ENCODE data around the gene CYTH1.
A peak's percentile ranks its signal among the peaks of the same experiment; 100 is the strongest.

Gene CYTH1

GRCh38 chr17:78736526-78737079, 45.5 kb downstream of the CYTH1 start (continued):
- no peak for TF ChIP-seq TCF7L2 (IDR thresholded peaks at IDR 0.05; ENCODE audit: borderline replicate concordance, low read depth, low read length)
- no peak for TF ChIP-seq ZNF174 (tag by site-specific recombination; IDR thresholded peaks at IDR 0.05)
- 0 out of 2 replicates have a peak, but pooled peaks have one; percentile 10 for TF ChIP-seq SP7 (tag by site-specific recombination; IDR thresholded peaks at IDR 0.05)
- peak; percentile 95 for TF ChIP-seq ZSCAN16 (tag by site-specific recombination; IDR thresholded peaks at IDR 0.05)
- TF ChIP-seq ZFP69B (tag by site-specific recombination; IDR thresholded peaks at IDR 0.05), result no peak
- TF ChIP-seq ZNF202 (tag by site-specific recombination; IDR thresholded peaks at IDR 0.05; ENCODE audit: borderline replicate concordance), result no peak
- TF ChIP-seq ZNF157 (tag by site-specific recombination; IDR thresholded peaks at IDR 0.05), result no peak
- TF ChIP-seq ZNF391 (tag by site-specific recombination; IDR thresholded peaks at IDR 0.05; ENCODE audit: borderline replicate concordance, low read depth), result no peak
- peak; percentile 68; the same call in 1 of the 2 replicates for TF ChIP-seq REST (tag by site-specific recombination; IDR thresholded peaks at IDR 0.05)
- no peak; the same call in 1 of the 2 replicates for TF ChIP-seq ZNF24 (tag by site-specific recombination; IDR thresholded peaks at IDR 0.05)
- TF ChIP-seq ZNF2 (tag by site-specific recombination; IDR thresholded peaks at IDR 0.05), result 0 out of 2 replicates have a peak, but pooled peaks have one; percentile 45
- TF ChIP-seq HIC1 (tag by site-specific recombination; IDR thresholded peaks at IDR 0.05), result no peak
- no peak for TF ChIP-seq ZNF677 (tag by site-specific recombination; IDR thresholded peaks at IDR 0.05)
- no peak for TF ChIP-seq ZNF416 (tag by site-specific recombination; IDR thresholded peaks at IDR 0.05)
- TF ChIP-seq PRDM1 (tag by site-specific recombination; IDR thresholded peaks at IDR 0.05), result no peak
- no peak for TF ChIP-seq ZNF555 (tag by site-specific recombination; conservative IDR thresholded peaks at IDR 0.05)
- TF ChIP-seq YY2 (tag by site-specific recombination; IDR thresholded peaks at IDR 0.05), result no peak
- TF ChIP-seq ZNF514 (tag by site-specific recombination; IDR thresholded peaks at IDR 0.05), result no peak
- TF ChIP-seq SALL2 (tag by site-specific recombination; IDR thresholded peaks at IDR 0.05; ENCODE audit: borderline replicate concordance), result no peak
- no peak for TF ChIP-seq KLF9 (tag by site-specific recombination; IDR thresholded peaks at IDR 0.05; ENCODE audit: low read depth)
- TF ChIP-seq ZNF596 (tag by site-specific recombination; IDR thresholded peaks at IDR 0.05), result no peak
- TF ChIP-seq ZSCAN4 (tag by site-specific recombination; IDR thresholded peaks at IDR 0.05), result peak; percentile 4; the same call in 1 of the 2 replicates
- no peak for TF ChIP-seq ZBTB1 (tag by site-specific recombination; IDR thresholded peaks at IDR 0.05)
- 0 out of 2 replicates have a peak, but pooled peaks have one; percentile 45 for TF ChIP-seq IKZF3 (tag by site-specific recombination; IDR thresholded peaks at IDR 0.05)
- no peak for TF ChIP-seq ZNF830 (tag by site-specific recombination; IDR thresholded peaks at IDR 0.05; ENCODE audit: low read depth)
- TF ChIP-seq ZNF76 (tag by site-specific recombination; IDR thresholded peaks at IDR 0.05; ENCODE audit: borderline replicate concordance, low read depth), result no peak
- TF ChIP-seq ZNF23 (tag by site-specific recombination; IDR thresholded peaks at IDR 0.05; ENCODE audit: borderline replicate concordance), result no peak
- no peak for TF ChIP-seq ZNF148 (tag by site-specific recombination; IDR thresholded peaks at IDR 0.05; ENCODE audit: borderline replicate concordance)
- TF ChIP-seq KLF8 (tag by site-specific recombination; IDR thresholded peaks at IDR 0.05), result peak; percentile 26; the same call in 1 of the 2 replicates
- TF ChIP-seq ZNF221 (tag by site-specific recombination; IDR thresholded peaks at IDR 0.05; ENCODE audit: borderline replicate concordance), result no peak
- no peak for TF ChIP-seq ZNF548 (tag by site-specific recombination; IDR thresholded peaks at IDR 0.05)
- peak; percentile 22; the same call in 1 of the 2 replicates for TF ChIP-seq ZBTB20 (tag by site-specific recombination; IDR thresholded peaks at IDR 0.05)

Data from HEK293 (cell line).